ENCODE measurements around the gene P2RY14.

P2RY14 gene

DNA sequence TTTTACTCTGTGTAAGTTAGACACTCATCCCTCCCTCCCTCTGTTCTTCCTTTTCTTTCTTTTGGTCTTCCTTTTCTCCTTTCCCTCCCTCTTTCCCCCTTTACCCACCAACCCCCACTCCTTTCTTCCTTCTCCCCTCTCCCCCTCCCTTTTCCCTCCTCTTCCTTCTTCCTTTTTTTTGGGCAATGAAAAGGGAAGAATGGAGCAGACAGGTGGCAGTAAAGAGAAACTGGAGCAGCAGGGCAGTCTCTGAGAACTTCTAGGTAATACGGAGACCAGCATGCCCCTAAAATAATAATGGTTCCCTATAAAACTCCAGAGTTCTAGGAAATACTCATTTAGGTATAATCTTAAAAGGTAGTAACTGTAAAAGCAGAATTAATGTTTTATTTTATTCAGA is 63.9 kb downstream of the P2RY14 start:
- no peak for DNase-seq (ENCODE audit: low read depth in 2 of 2)

GRCh38 chr3:151213881-151214280 is 64.5 kb downstream of the P2RY14 start:
- no peak for DNase-seq (ENCODE audit: low read depth in 2 of 2)

DNA sequence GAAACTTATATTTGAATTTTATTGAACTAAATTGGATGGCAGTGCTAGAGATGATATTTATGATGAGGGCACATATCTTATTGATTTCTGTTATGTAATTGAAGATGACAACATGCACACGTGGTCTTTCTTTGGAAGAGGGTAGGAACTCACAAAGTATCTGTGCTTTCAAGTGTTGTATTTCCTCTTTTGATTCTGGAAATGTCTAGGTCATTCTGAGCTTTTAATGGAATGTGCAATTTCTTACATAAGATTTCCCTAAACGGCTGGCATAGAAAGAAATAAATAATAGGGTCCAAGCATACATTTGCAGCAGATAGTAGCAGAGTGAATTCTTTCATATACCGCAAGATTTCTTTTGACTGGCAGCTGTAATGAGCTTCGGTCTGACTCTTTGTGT is 65.2 kb downstream of the P2RY14 start:
- no peak for DNase-seq (ENCODE audit: low read depth in 2 of 2)

DNA sequence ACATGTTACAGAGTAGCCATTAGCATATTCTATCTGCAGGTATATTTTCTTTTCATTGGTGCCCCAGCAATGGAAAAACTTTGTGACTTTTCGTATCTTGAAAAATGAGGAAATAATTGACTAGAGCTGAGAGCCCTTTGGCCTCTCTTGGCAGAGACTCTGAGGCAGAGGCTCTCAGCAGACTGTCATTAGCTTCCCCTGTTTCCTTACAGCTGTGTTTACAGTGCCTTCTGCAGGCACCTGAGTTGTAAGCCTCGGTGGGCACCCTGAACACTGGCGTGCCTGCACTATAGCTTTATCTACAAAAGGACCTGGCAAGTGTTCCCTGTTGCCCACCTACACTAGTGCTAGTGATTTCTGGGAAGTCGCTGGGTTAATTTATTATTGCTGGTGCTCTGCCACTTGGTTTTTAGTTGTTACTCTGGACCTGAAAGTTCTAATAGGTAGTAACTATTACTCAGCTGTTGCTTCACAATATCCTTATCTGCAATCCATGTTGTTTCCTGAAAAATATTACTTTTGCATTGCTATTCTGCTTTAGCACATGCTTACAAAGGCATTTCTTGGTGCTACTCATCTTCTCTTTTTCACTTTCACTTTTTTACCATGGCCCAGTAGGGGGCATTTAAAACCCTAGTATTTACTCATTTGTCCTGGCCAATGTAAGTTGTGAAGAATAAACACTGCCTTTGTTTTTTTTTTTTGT is 67.5 kb downstream of the P2RY14 start:
- DNase-seq (ENCODE audit: low read depth in 2 of 2): no peak

DNA sequence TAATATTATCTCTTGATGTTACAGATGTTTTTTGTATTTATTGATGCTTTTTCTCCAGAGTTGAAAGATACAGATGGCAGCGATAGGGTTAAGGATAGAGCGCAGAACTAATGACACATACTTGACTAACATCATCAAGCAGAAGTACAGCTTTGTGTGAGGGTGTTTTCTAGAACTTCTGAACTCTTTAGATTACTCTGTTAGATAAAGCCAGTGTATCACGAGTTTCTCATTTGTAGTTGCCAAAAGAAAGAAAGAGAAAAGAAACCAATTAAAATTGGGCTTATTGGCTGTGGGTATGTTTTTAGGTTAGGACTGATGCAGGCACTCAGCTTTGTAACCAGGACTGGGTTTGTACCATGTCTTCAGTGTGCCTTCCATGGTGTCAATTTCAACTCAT is 68.7 kb downstream of the P2RY14 start:
- no peak for DNase-seq (ENCODE audit: low read depth in 2 of 2)

- no peak for DNase-seq (ENCODE audit: low read depth in 2 of 2)
Observed at GRCh38 chr3:151206201-151206600, 72.1 kb downstream of the P2RY14 start.

DNA sequence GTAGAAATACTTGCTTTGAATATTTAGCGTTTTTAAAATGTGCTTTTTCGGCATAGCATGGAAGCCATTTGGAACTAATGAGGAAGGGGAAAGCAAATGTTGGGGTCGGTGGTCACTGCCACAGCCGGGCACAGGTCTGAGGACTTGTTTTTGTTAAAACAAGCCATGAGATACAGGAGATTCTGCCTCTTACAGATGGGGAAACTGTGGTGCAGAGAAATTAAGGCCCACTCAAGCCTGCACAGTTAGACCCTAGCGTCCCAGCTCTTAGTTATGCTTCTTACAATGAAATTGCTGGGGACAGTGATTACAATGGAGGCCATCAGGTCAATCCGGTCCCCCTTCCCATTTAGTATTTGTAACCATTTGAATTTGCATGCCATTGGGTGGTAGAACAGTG is 72.9 kb downstream of the P2RY14 start:
- no peak for DNase-seq (ENCODE audit: low read depth in 2 of 2)

- DNase-seq (ENCODE audit: low read depth in 2 of 2): no peak
Observed at GRCh38 chr3:151204530-151205402, 73.6 kb downstream of the P2RY14 start.

- DNase-seq (ENCODE audit: low read depth in 2 of 2): peak; percentile 25 to 44
Observed at GRCh38 chr3:151203051-151203420, 75.3 kb downstream of the P2RY14 start, which contains the start of gene GPR171. Gene GPR171 (minus strand): TSS chr3:151203216. CDS start chr3:151199386, 3,830 bp downstream.

GRCh38 chr3:151201051-151201730 is 77.2 kb downstream of the P2RY14 start:
- no peak for DNase-seq (ENCODE audit: low read depth in 2 of 2)

DNA sequence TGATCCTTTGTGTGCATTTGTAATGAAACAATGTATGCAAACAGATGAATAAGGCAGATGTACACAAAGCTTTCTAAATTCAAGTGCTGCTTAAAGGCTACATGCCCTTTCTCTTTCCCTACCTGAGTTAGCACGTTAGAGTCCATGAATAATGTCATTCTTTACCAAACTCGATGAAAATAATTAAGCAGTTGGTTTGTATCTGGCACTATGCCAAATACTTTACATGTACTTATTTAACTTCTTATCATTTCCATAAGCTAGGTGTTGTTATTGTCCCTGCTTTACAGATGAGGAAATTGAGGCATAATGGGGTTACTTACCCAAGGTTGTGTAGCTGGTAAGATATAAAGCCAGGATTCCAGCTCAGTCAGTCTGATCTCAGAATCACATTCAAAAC is 77.8 kb downstream of the P2RY14 start:
- no peak for DNase-seq (ENCODE audit: low read depth in 2 of 2)

GRCh38 chr3:151199554-151200438 is 78.5 kb downstream of the P2RY14 start:
- DNase-seq (ENCODE audit: low read depth in 2 of 2): no peak

DNA sequence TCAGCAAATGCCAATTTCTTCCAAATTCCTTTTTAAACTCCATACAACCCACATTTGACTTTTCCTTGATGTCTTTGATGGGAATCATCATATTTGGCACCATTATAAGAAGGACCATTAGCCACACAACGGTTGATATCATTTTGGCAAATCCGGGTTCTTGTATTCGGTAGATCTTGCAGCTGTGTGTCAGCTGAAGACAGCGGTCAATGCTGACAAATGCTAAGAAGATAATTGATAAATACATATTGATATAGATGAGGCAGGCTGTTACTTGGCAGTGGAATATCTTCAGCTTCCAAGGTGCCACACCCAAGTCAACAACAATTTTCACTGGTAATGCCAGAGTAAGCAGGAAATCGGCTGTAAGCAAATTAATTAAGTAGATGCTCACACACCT is 79.5 kb downstream of the P2RY14 start:
- no peak for DNase-seq (ENCODE audit: low read depth in 2 of 2)

- DNase-seq (ENCODE audit: low read depth in 2 of 2): no peak
Observed at GRCh38 chr3:151197981-151198767, 80.2 kb downstream of the P2RY14 start.

DNA sequence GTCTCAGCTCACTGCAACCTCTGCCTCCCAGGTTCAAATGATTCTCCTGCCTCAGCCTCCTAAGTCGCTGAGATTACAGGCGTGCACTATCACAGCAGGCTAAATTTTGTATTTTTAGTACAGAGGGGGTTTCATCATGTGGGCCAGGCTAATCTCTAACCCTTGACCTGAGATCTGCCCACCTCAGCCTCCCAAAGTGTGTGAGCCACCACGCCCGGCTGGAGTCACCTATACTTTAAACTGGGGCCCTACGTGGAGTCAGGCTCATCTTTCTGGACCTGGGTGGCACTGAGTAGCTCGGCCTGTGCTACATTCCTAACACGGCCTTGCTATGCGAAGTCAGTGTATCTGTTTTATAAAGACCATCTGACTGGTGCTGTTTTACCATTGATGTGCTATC is 81.1 kb downstream of the P2RY14 start:
- DNase-seq (ENCODE audit: low read depth in 2 of 2): no peak

DNA sequence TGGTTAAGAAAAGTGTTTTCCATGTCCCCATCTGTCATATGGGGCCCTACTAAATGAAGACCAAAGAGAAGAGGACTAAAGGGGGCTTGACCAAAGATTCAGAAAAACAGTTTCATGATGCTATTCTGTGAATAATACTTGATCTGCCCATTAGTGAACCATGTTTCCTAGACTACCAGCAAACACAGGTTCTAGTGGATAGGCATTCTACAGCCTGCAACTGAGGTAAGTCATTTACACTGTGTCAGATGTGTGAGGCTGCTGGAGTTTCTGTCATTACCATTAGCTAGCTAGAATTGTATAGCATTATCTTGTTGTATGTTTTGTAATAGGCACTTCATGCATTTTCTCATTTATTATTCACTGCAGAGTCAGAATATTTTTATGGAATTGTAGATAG is 81.9 kb downstream of the P2RY14 start:
- DNase-seq (ENCODE audit: low read depth in 2 of 2): no peak

DNA sequence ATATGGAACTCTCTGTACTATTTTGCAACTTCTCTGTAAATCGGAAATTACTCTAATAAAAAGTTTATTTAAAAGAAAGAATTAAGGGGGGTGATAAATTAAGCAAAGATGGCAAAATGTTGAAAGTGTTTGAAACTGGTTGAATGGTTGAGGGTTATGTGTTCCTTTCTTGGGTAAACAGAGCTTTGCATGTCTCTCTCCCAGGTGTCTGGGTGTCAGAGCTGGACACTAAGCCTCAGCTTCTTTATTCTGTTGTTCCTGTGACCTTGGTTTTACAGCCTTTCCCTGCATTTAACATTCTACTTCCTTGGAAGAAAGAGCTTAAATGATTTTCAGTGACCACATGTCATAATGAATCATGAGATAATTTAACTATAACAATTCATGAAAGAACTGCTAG is 82.5 kb downstream of the P2RY14 start:
- no peak for DNase-seq (ENCODE audit: low read depth in 2 of 2)

DNA sequence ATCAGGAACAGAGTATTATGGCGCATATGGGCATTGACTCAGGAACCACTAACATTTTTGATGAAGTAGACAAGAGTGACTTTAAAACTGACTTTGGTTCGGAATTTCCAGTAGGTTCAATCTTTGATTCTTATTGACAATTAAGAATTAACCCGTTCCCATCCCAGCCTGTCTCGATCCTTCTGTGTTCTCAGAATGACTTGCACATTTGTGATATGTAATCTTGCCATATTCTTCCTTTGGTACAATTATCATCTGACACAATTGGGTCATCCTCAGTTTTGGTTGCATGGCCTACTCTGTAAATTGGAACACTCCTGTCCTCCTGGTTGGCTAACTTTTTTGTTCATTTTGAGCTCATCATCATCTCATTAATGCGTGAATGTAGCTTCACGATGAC is 85.8 kb downstream of the P2RY14 start:
- no peak for DNase-seq (ENCODE audit: low read depth in 2 of 2)

GRCh38 chr3:151191095-151191494 is 87.2 kb downstream of the P2RY14 start:
- DNase-seq (ENCODE audit: low read depth in 2 of 2): no peak

- no peak for DNase-seq (ENCODE audit: low read depth in 2 of 2)
Observed at GRCh38 chr3:151183265-151183671, 95.1 kb downstream of the P2RY14 start.

Data from stimulated activated CD8-positive, alpha-beta memory T cell treated with anti-CD3 and anti-CD28 coated beads, Interleukin-7, amount 100 ng/mL, for 1 hour (primary cell).